ENCODE data around the gene MLKL.

Gene MLKL

DNA sequence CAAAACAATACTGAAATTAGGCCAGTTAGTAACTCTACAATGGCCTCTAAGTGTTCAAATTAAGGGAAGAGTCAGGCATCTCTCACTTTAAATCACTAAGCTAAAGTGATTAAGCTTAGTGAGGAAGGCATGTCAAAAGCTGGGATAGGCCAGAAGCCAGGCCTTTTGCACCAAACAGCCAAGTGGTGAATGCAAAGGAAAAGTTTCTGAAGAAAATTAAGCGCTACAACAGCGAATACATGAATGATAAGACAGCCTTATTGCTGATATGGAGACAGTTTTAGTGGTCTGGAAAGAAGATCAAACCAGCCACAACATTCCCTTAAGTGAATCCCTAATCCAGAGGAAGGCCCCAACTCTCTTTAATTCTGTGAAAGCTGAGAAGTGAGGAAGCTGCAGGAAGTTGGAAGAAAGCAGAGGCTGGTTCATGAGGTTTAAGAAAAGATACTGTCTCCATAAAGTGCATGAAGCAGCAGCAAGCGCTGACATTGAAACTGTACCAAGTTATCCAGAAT, 46.1 kb downstream of the MLKL start:
- in situ Hi-C loops (cut with HindIII; ENCODE audit: low sequenced_read_pairs), result loop anchor here (5.0 kb wide), 1 partner anchor 48 kb away; the partner anchor contains the start of gene MLKL

DNA sequence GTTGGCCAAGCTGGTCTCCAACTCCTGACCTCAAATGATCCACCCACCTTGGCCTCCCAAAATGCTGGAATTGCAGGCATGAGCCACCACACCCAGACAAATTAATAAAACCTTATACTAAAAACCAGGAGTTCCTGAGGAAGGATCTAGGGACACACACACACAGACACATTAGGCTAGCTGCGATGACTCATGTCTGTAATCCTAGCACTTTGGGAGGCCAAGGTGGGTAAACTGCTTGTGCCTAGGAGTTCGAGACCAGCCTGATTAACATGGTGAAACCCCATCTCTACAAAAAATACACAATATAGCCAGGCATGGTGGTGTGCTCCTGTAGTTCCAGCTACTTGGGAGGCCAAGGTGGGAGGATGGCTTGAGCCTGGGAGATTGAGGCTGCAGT, 47.8 kb downstream of the MLKL start:
- in situ Hi-C loops (cut with HindIII; ENCODE audit: low sequenced_read_pairs), result loop anchor here (5.0 kb wide), 1 partner anchor 49 kb away; the partner anchor contains the start of gene MLKL

DNA sequence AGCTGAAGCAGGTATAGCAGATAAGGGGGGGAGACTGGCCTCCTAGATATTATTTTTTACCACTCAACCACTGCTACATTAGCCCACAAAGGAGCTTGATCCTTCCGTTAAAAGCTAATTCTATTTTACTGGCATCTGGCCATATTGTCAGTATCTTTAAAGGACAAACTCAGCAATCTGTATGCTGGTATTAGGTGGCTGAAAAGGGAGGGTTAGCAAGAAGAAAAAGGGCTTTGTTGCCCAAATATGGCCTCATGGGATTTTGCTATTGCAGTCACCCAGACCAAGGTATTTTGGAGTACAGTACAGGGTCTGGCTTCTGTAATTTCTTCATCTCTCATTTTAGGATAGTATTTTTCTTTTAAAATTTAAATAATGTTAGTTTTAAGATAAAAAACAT, 48.4 kb downstream of the MLKL start:
- in situ Hi-C loops (cut with HindIII; ENCODE audit: low sequenced_read_pairs), result loop anchor here (5.0 kb wide), 1 partner anchor 50 kb away; the partner anchor contains the start of gene MLKL

DNA sequence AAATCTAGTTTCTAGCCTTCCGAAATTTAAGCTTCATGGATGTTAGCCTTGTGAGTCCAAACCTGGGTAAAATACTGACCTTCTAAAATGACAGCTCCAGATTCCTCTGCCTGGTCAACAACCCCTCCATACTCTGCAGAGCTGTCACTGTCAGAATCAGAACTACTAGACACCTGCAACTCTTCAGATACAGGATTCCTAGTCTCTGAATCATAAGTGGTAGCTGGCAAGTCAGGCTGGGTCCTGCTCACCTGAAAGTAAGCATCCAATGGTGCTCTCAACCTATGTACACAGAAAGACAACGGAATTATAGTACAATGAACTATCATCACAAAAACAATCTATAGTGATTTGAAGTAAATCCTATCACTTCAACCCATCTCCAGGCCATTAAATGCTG, 48.8 kb downstream of the MLKL start:
- in situ Hi-C loops (cut with HindIII; ENCODE audit: low sequenced_read_pairs), result loop anchor here (5.0 kb wide), 1 partner anchor 50 kb away; the partner anchor contains the start of gene MLKL

DNA sequence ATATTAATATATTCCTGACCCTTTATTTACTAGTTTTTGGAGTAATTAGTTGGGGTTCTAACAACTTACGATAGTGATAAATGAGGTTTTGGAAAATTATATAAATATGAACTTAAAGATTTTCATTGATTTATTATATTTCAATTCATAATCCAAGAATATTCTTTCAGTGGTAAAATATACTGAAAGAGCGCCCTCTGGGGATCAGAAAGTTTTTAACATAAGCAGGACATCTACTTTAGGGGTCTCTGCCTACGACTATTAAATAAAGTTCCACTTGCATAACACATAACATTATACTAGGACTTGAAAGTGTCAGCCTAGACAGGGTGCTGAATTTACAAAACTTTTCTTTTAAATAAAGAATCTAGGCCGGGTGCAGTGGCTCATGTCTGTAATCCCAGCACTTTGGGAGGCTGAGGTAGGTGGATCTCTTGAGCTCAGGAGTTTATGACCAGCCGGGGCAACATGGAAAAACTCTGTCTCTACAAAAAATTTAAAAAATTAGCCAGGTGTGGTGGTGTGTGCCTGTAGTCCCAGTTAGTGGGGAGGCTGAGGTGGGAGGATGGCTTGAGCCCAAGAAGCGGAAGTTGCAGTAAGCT, 49.6 kb downstream of the MLKL start:
- in situ Hi-C loops (cut with HindIII; ENCODE audit: low sequenced_read_pairs), result loop anchor here (5.0 kb wide), 1 partner anchor 51 kb away; the partner anchor contains the start of gene MLKL

DNA sequence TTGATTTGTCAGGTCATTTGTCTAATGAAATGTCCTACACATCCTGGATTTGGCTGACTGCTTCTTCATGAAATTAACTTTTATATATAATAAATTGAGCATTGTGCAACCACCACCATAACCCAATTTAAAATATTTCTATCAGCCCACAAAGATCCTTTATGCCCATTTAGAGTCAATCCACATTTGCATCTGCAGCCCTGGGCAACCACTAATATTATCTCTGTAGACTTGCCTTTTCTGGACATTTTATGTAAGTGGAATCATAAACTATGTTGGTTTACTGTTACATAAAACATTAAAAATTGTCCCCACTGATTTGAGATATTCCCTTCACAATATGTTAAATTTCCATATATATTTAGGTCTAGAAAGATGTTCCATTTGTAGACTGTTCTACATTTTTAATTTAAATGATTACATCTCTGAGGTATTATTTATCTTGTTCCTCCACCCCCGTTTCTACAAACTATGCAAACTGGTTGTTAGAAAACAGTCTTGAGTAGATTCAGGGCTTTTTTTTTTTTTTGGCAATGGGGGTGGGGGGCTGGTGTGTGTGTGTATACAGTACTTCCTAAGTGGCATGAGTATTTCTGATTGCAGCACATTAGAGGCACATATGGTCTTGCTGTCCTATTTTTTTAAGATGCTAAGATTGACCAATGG, 50.7 kb downstream of the MLKL start:
- in situ Hi-C loops (cut with HindIII; ENCODE audit: low sequenced_read_pairs), result loop anchor here (5.0 kb wide), 1 partner anchor 52 kb away; the partner anchor contains the start of gene MLKL

DNA sequence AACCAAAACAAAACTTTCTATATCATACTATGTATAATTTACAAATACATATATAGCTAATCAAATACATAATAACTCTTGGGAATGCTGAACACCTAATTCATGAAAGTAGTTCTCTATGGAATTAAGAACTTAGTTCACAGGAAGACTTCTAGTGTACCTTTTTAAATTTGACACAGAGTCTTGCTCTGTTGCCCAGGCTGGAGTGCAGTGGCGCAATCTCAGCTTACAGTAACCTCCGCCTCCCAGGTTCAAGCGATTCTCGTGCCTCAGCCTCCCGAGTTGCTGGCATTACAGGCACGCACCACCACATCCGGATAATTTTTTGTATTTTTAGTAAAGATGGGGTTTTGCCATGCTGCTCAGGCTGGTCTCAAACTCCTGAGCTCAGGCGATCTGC, 58.7 kb downstream of the MLKL start:
- in situ Hi-C loops (cut with HindIII; ENCODE audit: low sequenced_read_pairs), result no loop called here

DNA sequence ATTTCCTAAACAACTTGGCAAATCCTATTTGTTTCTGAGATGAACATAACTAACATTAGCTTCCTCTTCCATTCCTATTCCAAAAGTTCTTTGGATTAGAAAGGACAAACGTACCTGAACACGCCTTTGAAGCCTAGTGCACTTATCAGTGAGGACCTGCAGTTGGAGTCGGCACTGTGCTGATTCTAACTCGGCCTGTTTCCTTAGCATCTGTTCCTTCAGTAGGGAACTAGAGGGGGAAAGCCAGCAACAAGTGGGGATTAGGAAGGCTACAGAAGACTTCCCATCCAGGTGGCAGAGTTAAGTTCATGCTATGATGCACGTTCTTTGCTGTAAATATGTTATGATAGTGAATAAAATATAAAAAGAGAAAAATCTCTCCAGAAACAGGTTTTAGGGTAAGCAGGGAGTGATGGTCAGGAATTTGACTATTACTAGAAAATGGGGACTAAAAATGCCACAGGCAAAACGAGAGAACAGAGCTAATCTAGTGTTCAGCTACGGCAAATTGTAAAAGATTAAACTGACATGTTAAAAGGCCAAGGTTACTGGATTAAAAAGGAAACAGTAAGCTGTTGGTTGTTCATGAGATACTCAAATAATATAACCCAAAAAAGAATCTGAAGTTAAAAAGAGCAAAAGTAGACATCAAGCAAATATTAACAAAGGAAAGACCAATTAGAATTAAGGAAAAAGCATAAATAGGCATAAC, 62.8 kb downstream of the MLKL start:
- in situ Hi-C loops (cut with HindIII; ENCODE audit: low sequenced_read_pairs), result no loop called here

DNA sequence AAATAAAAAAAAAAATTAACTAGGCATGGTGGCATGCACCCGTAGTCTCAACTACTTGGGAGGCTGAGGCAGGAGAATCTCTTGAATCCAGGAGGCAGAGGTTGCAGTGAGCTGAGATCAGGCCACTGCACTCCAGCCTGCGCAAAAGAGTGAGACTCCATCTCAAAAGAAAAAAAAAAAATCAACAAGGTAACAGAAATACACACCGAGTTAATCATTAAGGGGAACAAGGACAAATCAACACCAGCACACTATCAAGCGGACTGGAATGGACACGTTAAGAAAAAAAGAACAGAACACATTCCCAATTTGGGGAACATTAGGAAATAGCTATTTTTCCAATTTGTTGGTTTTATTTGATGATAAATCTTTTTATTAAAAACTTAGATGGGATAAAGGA, 65.4 kb downstream of the MLKL start:
- in situ Hi-C loops (cut with HindIII; ENCODE audit: low sequenced_read_pairs), result no loop called here

DNA sequence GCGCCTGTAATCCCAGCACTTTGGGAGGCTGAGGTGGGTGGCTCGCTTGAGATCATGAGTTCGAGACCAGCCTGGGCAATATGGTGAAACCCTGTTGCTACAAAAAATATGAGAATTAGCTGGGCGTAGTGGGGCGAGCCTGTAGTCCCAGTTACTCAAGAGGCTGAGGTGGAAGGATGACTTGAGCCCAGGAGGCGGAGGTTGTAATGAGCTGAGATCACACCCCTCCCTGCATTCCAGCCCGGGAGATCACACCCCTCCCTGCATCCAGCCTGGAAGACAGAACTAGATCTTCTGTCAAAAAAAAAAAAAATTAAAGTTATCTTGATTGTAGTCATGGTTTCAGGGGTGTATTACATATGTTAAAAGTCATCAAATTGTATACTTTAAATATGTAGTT, 67.0 kb downstream of the MLKL start:
- in situ Hi-C loops (cut with HindIII; ENCODE audit: low sequenced_read_pairs), result no loop called here

DNA sequence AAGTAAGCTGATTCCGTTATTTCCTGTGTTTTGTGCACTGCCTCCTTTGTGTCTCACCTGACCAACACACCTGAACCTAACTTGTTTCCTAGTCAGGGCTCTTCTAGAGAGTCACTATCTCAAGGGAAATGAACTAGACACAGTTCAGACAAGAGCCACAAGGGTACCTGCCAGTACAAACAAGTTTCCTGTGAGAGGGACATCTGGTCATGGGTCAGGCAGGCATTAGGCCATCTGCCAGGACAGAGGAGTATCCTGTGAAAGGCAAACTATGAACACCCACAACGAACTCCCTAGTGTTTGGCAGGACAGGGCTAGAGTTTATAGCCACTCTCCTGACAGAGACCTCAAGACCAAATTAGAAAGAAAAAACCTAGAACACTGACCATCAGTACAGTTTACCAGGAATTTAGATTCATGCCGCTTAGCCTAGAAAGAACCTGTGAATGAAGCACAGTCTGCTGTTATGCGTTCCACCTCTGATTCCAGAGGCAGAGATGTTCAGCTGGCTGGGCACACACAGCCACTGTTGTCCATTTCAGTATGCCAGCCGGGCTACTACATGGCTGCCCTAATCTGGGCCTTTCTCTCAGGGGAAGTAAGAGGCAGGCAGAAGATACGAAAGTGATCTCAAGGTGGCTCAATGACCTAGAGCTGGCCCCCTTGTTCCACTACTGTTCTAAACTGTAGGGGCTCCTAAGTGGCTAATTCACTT, 73.0 kb downstream of the MLKL start:
- in situ Hi-C loops (cut with HindIII; ENCODE audit: low sequenced_read_pairs), result no loop called here

DNA sequence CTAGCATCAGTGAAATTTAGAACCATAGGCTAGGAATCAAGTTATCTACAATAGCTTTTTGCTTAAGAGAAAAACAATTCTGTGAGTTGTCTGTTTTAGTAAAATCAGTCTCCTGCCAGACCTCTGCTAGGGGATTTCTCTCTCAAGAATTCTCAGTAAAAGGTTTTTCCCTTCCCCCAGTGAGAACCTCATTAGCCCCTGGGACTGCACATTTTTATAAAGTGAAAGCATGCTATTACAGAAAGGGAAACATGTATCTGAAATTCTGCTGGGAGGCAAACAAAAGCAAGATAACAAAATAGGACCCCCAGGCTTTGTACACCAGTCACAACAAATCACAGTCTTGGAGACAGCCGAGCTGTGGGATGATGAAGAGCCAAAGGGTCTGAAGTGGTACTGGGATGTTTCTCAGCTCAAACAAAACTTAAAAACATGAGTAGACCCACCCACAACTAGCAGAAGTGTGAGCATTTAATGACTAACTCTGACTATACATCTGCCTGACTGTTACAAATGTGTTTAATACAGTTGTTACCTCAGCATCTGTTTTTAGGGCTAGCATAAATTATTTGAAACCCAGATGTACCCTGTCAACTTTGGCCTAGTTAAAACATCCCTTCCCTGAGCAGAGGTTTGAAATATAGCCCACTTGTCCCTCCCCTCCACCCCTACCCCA, 73.8 kb downstream of the MLKL start:
- in situ Hi-C loops (cut with HindIII; ENCODE audit: low sequenced_read_pairs), result no loop called here

DNA sequence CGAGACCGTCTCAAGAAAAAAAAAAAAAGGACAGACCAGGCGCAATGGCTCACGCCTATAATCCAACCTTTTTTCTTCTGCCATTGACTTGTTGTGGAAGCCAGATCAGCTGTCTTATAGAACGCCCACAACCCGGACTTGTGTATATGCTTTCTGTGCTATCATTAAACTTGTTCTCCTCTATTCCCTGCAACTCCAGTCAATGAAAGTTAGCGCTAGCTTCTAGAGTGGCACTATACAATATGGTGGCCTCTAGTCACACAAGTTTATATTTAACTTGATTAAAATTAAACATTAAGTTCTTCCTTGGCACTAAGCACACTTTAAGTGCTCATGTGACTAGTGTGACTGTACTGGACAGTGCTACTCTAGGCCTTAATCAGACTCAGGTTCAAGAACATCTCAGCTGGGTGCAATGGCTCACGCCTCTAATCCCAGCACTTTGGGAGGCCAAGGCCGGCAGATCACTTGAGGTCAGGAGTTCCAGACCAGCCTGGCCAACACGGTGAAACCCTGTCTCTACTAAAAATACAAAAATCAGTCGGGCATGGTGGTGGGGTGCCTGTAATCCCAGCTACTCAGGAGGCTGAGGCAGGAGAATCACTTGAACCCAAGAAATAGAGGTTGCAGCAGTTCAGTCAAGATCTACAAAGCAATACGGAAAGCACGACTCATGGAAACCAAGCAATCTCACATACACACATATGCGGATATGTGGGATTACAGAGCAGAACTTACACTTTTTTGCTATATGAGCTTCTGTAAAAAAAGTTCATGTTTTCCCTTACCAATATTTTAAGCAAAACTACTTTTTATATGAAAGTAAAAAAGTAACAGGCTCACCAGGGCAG, 74.9 kb downstream of the MLKL start:
- in situ Hi-C loops (cut with HindIII; ENCODE audit: low sequenced_read_pairs), result no loop called here

DNA sequence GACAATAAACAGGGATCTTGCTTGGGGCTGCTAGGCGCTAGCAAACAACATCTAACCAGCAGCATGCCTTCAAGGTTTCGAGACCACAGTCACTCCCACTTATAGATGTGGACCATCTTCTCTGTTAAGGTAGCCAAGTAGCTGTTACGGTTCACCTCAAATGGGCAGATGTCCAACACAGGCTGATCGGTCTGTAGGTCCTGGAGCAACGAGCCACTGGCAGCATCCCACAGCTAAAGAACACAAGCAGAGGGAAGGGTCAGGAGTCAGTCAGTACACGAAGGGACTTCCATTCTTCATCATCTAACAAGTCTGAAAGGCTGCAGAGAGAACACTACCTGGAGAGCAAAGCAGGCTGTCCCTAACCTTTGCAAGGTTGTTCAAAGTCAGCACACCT, 76.8 kb downstream of the MLKL start:
- in situ Hi-C loops (cut with HindIII; ENCODE audit: low sequenced_read_pairs), result no loop called here

DNA sequence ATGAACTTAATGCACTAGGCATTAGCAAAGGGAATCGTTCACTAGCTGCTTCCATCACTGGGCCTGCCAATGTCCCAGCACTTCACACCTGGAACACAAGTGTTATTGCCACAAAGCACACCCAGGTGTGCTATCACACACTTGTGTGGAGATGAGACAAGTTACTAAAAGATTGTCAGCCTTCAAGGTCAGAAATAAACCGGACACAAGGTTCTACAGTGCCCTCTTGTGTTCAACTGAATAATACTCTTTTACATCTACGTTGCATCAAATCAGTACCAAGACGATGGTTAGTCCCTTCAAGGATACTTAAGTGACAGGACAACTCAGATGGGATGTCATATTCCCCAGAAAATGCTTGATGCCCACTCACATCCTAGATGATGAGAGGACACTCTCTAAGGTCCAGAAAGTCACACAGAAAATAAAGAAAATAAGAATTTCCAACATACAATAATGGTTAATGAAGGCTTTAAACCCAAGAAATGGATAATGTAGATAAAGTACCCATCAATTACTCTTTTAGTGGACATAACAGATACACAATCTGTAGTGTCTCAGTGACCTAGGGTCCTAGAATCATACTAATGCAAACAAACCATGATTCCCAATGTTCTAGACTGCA, 77.3 kb downstream of the MLKL start:
- in situ Hi-C loops (cut with HindIII; ENCODE audit: low sequenced_read_pairs), result no loop called here

DNA sequence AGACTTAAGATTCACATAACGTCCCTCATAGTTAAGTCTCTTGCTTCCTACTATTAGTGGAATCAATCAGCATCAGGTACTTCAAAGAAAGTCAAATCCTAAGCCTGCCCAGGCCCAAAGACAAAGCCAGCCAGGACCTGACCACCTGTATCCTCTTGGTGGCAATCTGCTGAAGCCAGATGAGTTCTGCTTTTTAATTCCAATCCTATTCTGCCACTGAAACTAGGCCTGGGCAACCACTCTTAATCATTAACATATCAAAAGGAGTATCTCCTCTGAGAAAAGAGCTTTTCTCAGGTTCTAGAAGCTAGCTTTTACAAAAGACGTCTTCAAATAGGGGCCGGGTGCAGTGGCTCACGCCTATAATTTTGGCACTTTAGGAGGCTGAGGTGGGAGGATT, 78.7 kb downstream of the MLKL start:
- in situ Hi-C loops (cut with HindIII; ENCODE audit: low sequenced_read_pairs), result no loop called here

Data from DLD1 (cell line).